GF-D8 (cell line): Measurements from ENCODE around the gene AAK1.

ENCODE experiments used
- DNase-seq: peaks from one replicate; lab custom pipeline; 2025; lab: John Stamatoyannopoulos, UW

The AAK1 gene

DNA sequence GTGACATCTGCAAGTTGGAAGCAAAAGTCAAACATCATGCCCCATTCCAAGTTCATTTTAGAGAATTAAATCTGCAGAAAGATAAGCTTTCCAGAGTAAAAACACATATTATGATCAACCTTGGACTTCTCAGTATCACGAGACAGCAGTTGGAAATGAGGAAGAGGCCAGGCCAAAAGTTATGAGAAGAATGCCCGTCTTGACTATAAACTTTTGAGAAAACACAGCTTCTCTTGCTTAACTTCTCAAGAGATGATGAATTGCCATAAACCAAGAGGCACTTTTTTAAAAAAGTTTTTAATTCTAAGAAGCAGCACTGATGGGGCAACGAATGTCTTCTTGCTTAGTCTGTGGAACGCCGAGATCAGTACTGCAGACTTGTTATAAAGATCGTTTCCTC is 153.7 kb downstream of the AAK1 start:
- no peak for DNase-seq

DNA sequence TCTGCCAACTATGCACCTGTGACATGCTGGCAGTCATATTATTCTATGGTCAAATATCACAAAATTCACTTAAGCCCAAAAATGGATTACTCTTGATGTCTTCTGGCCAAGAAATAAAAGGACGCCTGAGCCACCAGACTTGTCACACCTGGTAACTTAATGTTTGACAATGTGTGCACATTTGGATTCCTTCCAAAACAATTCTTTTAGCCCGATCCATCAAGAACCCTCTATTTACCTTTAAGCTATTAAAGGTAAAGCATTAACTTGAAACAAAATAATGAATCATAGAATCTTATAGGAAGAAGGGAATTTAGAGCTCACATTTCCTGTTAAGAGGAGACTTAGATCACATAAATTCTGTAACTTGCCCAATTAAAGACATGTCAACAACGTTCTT is 159.8 kb downstream of the AAK1 start:
- DNase-seq = no peak

DNA sequence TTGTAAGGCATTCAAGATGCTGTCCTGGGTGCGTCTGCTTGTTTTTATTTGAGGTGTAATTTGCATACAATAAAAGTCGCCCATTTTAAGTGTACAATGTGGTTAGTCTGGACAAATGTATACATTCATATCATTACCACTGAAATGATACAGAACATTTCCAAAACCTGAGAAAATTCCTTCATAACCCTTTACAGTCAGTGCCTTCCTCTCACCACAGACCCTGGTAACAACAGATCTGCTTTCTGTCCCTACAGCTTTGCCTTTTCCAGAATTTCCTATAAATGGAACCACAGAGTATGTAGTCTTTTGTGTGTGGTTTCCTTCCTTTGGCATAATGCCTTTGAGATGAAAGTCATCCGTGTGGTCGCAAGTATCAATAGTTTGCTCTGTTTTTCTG is 160.5 kb downstream of the AAK1 start:
- no peak for DNase-seq

DNA sequence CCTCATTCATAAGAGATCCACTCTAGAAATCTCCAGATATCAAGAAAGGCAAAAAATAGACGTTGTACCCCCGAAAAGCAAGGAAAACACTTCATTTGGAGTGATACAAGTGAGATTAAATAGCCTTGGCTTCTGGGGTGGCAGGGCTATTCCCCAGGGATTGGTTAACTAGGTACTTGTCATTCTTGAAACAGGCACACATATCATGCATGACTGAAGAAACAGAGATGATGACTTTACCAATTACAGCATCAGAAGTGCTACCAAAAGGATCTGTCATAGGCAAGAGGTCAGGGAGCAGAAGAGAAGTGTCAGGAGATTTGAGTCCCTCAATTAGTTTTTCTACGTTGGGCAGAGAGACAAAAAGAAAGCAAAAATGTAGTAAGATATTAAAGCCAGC is 161.1 kb downstream of the AAK1 start:
- no peak for DNase-seq

DNA sequence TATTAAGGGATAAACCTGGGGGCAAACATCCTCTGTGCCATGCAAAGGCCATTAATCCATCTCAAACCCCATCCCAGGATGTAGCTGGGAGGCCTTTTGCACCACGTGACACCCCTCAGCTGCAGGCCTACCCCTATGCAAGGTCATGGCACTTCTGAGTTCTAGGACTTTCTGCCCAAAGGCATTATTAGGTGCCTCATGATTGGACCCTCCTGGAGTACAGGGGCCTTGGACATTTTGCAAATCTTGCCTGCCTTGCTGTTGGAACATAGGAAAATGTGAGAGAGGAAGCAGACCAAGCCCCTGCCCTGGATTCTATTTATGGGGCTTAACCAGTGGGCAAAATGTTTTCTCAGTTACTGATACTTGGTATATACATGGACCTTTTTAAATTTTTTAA is 162.1 kb downstream of the AAK1 start:
- no peak for DNase-seq

DNA sequence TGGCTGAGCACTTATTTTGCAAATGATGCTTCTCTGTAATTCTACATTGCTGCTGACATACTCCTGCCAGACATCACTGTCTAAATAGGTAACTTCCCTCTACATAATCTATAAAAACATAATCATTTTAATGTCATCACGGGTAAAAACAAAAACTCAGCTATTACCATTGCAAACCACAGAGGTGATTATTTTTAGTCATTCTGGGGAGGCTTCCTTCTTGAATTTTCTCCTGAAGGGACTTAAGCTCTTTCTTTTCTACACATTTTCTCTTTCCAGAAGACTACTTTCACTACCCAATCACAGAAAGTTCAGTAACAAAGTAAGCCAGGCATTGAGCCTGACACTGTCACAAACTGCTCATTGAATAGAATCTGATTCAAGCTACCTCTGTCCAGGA is 165.9 kb downstream of the AAK1 start:
- no peak for DNase-seq

DNA sequence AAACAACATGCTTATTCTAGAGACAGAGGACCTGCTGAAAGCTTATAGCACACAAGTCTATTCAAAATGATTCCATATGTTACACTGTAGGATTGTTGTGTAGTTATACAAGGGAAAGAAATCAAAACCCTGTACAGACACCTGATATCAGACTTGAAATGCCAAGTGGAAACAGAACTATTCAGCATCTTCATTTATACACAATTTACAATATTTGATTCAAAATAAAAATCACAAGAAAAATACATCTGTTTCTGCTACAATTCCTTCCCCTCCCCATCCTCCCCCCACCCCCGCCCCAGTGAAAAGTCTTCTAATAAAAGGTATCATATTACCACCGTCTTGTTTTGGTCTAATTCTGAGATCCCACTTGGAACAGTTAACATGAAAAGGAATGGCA is 168.9 kb downstream of the AAK1 start:
- no peak for DNase-seq

DNA sequence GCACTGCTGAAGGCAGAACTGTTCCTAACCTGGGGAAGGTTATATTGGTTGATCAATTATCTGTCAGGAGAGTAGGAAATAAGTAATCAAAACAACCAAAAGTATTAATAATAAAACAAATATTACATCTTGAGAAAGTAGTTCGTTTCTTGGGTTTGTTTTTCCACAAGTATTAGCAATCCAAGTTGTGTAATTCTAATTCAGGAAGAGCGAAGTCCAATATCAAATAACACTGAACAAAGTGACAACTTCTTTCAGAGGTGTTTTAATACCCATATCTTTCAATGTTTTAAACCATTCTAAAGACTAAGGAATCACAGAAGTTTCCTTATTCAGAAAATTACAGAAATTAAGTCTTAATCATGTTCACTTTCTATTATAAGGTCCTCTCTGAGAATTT is 171.7 kb downstream of the AAK1 start:
- DNase-seq = no peak

DNA sequence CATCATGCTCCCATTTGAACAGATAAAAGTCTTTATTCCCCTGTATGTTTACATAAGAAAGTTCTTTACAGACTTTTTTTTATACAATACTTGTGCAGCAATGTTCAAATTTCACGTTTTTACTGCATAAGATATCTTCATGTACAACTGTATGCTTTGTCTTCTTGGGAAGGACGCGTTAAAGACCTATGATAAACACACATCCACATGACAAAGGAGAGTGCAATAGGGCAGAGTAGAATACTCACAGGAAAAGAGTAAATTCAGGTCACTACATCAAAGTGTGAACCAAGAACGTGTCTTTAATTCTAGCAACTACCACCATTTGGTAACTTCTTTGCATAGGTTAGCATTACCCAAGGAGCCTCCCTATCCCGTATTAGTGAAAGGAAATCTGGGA is 172.6 kb downstream of the AAK1 start:
- no peak for DNase-seq

DNA sequence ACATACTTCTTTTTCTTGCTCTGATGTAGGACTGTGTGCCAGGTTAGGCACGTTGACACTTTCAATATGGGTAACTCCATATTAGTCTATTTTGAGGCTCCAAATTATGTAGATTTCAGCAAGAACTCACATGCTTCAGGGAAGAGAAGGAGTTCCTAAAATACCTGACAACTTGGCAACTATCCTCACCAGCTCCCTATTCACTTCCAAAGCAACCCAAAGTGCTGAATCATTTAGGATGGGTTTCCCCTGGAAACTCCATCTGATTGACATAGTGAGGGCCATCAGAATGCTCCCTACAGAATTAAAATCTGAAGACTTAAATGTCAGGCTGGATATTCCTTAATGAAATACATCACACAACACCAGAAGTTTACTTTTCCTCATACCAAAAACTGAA is 173.8 kb downstream of the AAK1 start:
- no peak for DNase-seq

DNA sequence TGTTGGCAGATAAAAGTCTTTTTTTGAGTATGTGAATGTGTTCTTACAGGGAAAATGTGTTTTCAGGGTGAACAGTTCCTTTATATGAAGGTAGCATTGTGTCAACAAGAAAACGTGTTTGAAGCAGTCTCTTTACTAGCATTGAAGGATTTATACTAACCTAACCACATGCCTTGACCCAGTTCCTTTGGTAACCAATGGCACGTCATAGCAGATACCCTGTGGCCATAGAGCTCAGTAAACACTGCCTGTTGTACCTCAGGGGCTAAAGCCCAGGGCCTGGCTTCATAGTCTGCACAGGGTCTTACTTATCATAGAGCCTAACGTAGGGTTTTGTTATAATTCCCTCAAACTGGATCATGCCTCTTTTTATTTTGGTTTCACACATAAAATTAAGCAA is 174.2 kb downstream of the AAK1 start:
- no peak for DNase-seq

DNA sequence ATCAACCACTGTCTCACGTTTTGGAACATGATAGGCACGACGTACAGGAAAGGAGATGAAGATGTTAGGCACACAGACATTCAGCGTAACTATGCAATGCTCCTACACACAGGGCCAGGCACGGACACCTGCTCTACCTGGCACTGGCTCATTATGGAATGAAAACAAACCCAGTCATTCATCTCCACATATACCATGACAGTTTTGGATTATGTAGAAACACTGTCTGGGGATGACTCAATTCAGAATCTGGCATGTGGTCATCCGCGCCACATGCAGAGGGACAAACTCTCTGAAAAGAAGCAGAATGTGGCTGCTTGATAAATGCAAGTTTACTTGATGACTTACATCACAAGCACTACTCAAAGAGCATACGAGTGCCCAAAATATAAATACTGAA is 176.8 kb downstream of the AAK1 start:
- DNase-seq = no peak

DNA sequence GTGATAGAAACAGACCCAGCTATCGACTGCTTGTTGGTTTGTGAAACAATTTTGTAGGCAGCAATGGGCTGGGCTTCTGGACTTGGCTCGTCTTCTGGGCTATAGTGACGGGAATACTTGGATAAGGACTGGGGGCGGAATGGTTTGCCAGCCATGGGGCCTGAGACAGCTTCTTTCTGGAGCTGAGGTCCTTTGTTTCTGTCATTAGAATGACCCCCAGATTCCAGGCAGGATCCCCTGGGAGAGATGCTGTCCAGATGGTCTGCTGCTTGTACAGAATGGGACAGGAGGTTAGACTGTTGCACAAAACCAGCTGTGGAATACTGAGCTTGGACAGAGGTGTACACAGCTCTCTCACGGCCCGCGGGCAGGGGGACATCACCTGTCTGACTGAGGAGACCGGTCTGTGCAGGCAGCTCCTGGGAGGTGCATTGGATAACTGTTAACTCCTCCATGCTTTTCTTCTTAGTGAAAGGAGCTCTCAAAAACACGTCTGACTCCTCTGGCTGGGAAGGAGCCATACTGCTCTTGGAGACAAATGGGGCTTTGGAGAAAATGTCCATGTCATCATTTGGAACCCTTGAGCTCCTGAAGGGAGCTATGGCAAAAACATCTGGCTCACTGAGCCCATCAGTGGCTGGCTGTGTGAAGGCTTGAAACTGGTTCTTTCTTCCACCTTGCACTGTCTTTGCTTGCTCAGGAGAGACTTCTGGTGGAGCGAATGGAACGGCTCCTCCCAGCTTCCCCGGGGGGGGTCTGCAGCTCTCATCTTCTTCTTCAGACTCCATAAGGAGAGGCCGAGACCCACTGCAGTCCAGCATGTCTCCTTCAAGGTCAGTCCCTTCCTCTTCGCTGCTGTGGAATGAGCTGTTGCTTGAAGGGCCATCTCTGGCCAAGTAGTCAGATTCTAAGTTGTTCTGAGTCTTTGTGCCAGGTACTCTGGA is 177.8 kb downstream of the AAK1 start:
- DNase-seq = no peak

DNA sequence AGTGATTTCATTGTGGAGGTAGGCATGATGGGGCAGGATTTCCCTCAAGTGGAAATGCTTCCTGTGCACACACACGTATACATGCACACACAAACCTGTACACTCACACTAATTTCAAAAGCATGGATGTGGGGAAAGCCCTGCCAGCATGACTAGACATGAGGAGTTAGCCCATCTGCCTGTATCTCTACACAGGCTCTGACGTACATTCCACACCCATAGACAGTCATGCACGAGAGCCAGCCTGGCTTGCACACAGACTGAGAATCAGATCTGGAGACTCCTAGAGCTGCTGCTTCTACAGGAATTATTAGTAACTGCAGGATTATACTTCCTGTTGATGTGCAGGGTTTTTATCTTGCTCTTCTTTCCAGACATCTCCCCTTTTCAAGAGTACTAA is 179.0 kb downstream of the AAK1 start:
- no peak for DNase-seq

DNA sequence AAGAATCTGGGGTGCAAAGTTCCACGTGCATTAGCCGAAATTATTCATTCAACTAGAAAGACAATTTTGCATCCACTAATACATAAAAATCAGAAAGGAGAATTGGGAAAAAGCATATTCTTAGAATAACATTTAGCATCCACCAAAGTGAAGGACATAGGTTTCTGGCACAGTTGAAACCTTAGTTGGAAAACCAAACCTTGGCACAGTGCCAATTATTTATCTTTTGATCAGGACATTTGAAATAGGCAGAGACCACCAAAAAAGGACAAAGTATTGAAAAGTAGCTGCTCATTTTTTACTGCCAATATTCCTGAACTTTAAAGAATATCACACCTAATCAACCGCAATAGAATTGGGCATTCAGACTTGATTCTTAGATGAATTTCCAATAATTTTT is 180.8 kb downstream of the AAK1 start:
- no peak for DNase-seq

DNA sequence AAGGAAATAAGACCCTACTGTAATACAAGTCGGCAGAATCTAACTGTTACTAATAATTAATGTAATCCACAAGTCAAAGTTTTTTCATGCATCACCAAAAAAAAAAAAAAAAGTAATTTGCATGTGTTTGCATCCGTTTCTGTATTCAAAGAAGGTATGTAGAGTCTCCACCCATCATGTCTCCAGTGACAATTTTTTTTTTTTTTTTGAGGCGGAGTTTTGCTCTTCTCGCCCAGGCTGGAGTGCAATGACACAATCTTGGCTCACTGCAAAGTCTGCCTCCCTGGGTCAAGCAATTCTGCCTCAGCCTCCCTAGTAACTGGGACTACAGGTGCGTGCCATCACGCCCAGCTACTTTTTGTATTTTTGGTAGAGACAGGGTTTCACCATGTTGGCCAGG is 182.1 kb downstream of the AAK1 start:
- DNase-seq = no peak

DNA sequence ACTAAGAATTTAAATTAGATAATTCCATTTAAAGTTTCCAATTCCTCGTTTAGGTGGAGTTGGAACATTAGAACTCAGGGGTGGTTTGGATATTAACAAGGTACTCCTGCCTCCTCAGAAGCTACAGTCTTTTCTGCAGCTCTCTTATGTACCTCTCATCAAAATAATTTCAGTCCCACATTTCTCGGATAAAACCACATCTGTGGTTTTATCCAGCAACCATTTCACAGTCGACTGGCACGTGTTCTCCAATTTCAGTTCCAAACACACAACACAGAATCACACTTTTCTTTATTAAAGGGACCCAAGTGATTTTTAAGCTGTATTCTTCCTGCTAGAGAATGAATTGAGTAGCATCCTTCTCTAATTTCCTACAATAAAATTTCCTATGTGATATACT is 183.6 kb downstream of the AAK1 start:
- no peak for DNase-seq

DNA sequence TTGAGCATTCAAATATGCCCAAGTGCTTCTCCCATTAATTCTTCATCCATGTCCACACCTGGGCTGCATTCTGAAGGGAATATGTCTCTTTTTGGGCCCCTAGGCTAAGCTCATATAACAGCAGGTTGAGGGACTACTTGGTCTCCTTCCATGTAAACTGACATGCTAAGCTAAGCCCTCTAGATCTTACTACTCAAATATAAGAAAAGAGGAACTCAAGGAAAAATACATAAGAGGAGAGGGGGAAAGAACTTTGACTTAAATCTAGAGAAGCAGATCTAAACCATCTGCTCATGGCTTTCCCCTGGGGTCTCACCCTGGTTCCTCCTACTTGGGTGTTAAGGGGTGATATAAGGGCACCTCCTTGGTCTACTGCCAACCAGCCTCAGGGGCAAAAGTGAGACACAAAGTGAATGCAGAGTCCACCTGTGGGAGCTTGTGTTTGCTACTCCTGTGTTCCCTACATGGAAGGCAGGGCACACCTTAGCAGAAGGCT is 186.5 kb downstream of the AAK1 start:
- no peak for DNase-seq

DNA sequence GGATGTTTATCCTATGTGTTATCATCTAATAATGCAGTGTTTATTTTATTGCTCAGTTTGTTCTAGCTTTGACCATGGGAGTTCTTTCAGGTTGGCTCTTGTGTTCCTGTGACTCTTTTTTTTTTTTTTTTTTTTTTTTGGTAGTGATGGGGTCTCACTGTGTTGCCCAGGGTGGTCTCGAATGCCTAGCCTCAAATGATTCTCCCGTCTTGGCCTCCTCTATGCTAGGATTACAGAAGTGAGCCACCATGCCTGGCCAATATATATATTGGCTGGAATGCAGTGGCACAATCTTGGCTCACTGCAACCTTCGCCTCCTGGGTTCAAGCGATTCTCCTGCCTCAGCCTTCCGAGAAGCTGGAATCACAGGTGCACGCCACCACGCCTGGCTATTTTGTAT is 187.4 kb downstream of the AAK1 start:
- no peak for DNase-seq

DNA sequence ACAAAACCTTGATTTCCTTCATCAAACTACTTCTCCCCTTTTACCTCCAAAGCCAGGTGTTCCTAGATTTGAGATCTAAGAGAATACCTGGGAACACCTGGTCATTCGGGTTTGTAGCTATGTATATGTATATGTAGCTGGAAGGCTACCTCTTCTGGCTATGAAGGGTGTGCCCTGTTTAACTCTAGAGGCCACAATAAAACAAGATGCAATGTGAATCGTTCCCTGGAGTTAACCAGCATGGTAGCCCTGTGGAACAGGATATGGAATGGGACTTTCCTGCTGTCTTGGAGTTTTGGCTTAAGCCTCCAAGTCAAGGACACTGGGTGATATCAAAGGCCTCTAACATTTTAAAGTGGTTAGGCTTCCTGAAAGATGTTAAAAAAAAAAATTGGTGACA is 188.6 kb downstream of the AAK1 start:
- DNase-seq = no peak

DNA sequence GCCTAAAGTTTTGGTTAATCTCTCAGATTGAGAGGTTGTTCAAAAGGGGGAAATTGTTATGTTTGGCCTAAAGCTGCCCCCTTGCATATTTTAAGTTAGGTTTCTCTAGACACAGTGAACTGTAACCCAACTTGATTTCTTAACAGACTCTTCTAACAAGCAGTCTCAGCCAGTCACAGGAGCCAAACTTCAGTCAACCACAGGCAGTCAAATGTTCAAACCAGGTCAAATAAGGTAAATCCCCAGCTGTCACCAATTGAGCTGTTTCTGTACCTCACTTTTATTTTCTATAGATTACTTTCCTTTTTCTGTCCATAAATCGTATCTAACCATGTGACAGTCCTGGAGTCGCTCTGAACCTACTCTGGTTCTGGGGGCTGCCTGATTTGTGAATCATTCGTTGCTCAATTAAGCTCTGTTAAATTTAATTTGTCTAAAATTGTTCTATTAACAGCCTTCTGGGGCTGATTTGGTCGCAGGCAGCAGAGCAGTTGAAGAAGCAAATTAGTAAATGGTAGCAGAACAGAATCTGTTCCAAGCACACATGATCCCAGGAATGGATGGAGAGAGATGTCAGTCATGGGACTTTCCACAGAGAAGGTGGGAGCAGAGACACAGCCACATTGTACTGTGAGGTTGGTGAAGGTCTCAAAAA is 189.9 kb downstream of the AAK1 start:
- no peak for DNase-seq

DNA sequence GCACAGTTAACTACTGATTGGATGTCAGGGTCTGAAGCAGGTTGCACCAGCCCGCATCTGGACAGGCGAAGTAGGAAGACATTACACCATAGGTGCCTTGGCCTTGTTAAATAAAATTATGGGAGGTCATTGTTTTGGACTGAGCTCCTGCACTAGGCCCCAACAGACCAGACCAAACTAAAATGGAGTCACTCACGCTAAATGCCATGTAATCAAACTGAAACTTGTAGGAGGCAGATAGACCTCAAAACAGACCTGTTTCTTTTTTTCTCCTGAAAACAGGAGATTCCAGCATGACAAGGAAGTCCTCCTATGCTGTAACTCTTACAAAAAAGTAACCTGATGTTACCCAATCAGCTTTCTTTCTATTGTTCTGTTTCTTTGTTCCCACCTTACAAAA is 190.9 kb downstream of the AAK1 start:
- DNase-seq = no peak

DNA sequence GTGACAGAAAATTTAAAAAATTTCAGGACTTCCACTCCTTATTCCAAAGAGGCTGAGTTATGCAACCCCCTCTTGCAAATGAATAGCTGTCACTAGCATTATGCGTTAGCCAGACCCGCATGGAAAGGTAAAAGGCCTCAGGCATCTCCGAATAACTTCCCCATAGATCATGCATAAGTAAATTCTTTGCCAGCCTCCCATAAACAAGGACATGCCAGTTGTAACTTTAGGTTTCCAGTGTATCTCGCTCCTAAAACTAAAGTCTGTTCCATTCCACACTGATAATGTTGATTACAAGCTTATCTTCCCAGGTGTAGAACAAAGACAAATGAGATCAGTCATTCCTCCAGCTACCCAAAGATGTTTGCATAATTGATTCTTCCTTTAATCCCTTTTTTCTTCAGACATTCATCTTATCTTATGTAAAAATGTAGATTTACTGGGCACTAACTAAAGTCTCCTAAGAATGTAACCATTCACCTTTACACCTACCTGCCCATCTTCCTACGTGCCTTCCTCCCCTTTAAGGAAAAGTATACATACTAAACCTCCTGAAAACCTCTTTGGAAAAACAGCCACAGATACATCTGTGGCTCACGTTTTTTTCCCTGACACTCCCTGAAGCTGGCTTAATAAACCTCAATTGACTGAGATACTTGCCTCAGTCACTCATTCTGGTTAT is 192.7 kb downstream of the AAK1 start:
- DNase-seq = no peak
